ENCODE measurements around the gene TNIK. TPM values are rescaled to one million over a fixed set of nuclear protein-coding genes. Genes with fewer than 3 reads are reported as not detected.

TNIK gene
- total and polyA plus RNA-seq, 10 donors = 0.85 to 34.5 (median 14.1) TPM

DNA sequence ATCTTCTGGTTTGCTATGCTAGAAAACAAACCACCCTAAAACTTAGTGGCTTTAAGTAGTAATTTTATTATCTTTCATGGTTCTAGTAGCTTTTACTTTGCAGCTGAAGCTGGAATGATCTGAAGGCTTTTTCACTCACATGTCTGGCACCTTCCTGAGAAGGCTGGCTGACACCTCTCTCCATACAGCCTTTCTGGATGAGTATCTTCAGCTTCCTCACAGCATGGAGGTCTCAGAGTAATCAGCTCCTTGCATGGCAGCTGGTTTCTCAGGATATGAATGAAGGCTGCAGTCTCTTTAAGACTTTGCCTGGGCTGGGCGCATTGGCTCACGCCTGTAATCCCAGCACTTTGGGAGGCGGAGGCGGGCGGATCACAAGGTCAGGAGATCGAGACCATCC, 50.0 kb downstream of the TNIK start:
- no peak overlapping the region for H3K27ac ChIP-seq
- H3K4me1 ChIP-seq = no peaks in the 10 kb centered on the region
- intact Hi-C loops (cut with DNase I; ENCODE audit: low total_unique reads) = no loop called here
- no peak for TF ChIP-seq POLR2AphosphoS5 (IDR thresholded peaks at IDR 0.05)
- TF ChIP-seq, protein P1, sequence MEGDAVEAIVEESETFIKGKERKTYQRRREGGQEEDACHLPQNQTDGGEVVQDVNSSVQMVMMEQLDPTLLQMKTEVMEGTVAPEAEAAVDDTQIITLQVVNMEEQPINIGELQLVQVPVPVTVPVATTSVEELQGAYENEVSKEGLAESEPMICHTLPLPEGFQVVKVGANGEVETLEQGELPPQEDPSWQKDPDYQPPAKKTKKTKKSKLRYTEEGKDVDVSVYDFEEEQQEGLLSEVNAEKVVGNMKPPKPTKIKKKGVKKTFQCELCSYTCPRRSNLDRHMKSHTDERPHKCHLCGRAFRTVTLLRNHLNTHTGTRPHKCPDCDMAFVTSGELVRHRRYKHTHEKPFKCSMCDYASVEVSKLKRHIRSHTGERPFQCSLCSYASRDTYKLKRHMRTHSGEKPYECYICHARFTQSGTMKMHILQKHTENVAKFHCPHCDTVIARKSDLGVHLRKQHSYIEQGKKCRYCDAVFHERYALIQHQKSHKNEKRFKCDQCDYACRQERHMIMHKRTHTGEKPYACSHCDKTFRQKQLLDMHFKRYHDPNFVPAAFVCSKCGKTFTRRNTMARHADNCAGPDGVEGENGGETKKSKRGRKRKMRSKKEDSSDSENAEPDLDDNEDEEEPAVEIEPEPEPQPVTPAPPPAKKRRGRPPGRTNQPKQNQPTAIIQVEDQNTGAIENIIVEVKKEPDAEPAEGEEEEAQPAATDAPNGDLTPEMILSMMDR (IDR thresholded peaks at IDR 0.05 in 8 of 11, conservative IDR thresholded peaks at IDR 0.05 in 3 of 11) = no peak
- no peak for TF ChIP-seq POLR2A (IDR thresholded peaks at IDR 0.05)
- no peaks in the 10 kb centered on the region for H3K36me3 ChIP-seq
- H3K9me3 ChIP-seq = no peaks in the 10 kb centered on the region
- WGBS, 5 donors = 96 to 98% (median 98%) methylated on average over 6 of the region's 6 CpGs
- no peaks in the 10 kb centered on the region for H3K27me3 ChIP-seq (replicated peaks in 1 of 7)
- no peak overlapping the region for H3K4me3 ChIP-seq
- DNase-seq = no peak

DNA sequence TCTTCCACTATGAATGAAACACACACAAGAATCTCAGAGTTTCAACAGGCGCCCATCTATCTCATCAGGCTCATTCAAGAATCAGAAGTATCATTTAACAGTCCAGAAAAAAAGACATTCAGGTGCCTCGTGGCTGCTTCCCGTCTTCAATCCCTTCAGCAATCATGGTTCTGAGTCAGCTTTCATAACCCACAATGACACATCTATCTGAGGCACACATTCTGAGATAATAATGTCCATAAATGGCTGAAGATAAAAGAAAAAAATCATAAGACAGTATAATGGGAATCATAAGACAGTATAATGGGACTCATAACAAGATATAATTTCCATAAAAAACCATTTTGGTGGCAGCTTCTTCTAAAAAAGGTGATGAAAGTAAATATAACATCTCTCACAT, 52.4 kb downstream of the TNIK start:
- H3K27me3 ChIP-seq (replicated peaks in 1 of 7) = no peaks in the 10 kb centered on the region
- 61 to 76% (median 73%) methylated on average over 3 of the region's 3 CpGs for WGBS, 5 donors
- H3K27ac ChIP-seq = no peak overlapping the region
- TF ChIP-seq POLR2A (IDR thresholded peaks at IDR 0.05) = no peak
- no peak for TF ChIP-seq POLR2AphosphoS5 (IDR thresholded peaks at IDR 0.05)
- TF ChIP-seq, protein P1 (IDR thresholded peaks at IDR 0.05 in 8 of 11, conservative IDR thresholded peaks at IDR 0.05 in 3 of 11) = no peak
- H3K4me1 ChIP-seq = peaks cover 0 to 7% (median 2%) of the 10 kb centered on the region in 6 donors
- no peak for DNase-seq
- no peak overlapping the region for H3K4me3 ChIP-seq
- intact Hi-C loops (cut with DNase I; ENCODE audit: low total_unique reads) = no loop called here
- H3K9me3 ChIP-seq = no peaks in the 10 kb centered on the region
- no peaks in the 10 kb centered on the region for H3K36me3 ChIP-seq

DNA sequence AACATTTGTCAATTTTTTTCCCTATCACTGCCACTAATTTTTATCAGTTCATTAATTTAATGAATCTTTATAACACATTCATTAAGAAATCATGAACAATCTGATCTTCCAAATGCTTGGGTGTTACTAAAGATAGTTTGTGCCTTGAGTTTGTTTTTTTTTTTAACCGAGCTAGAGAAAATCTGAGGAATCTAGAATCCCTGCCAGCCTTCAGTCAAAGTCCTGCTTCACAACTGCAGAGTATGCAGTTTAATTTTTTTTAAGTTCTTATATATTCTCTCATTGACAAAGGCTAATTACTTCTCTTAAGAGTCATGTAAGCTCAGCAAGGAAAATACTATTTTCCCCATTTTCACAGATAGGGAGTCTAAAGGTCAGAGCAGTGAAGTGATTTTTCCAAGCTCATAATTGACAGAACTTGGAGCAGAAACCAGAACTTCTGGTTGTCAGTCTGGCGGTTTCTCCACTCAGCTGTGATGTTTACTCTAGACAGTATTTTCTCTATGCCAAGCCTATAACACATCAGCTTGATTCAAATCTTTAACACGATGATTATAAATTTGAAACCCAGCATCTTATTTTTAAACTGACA, 55.7 kb downstream of the TNIK start:
- no peak for TF ChIP-seq POLR2A (IDR thresholded peaks at IDR 0.05)
- TF ChIP-seq, protein P1 (IDR thresholded peaks at IDR 0.05 in 8 of 11, conservative IDR thresholded peaks at IDR 0.05 in 3 of 11) = no peak
- TF ChIP-seq POLR2AphosphoS5 (IDR thresholded peaks at IDR 0.05) = no peak
- H3K4me1 ChIP-seq = peaks cover 0 to 7% (median 2%) of the 10 kb centered on the region in 6 donors
- no peak overlapping the region for H3K27ac ChIP-seq
- no peaks in the 10 kb centered on the region for H3K36me3 ChIP-seq
- DNase-seq = no peak
- WGBS, 5 donors = 53 to 82% (median 62%) methylated on average over 3 of the region's 3 CpGs
- H3K9me3 ChIP-seq = no peaks in the 10 kb centered on the region
- intact Hi-C loops (cut with DNase I; ENCODE audit: low total_unique reads) = no loop called here
- no peak overlapping the region for H3K4me3 ChIP-seq
- H3K27me3 ChIP-seq (replicated peaks in 1 of 7) = no peaks in the 10 kb centered on the region

DNA sequence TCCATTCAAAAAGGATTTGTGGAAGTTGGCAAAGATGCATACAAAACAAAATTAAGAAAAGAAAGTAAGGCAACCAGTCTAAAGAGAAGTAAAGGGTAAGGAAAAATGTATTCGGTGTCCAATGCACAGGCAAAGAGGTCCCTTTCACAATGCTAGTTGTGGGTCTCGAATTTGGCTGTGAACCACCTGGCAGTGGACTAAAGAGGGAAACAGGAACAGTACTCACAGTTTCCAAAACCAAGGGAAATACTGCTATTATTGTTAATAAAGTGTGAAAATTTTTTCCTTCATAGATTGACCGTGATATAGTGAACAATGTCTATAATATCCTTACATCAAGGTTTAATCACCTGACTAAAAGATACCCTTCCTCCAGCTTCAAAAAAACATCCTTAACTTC, 57.9 kb downstream of the TNIK start:
- intact Hi-C loops (cut with DNase I; ENCODE audit: low total_unique reads) = no loop called here
- 79 to 96% (median 90%) methylated on average over 3 of the region's 3 CpGs for WGBS, 5 donors
- Histone ChIP-seq H3K27me3 (replicated peaks in 1 of 7) (no peaks in the 10 kb centered on the region), H3K27ac (no peak overlapping the region), H3K9me3 (no peaks in the 10 kb centered on the region), H3K4me1 (peaks cover 0 to 7% (median 2%) of the 10 kb centered on the region in 6 donors), H3K36me3 (no peaks in the 10 kb centered on the region), H3K4me3 (no peak overlapping the region)
- TF ChIP-seq, protein P1 (IDR thresholded peaks at IDR 0.05 in 8 of 11, conservative IDR thresholded peaks at IDR 0.05 in 3 of 11) = no peak
- no peak for TF ChIP-seq POLR2A (IDR thresholded peaks at IDR 0.05)
- TF ChIP-seq POLR2AphosphoS5 (IDR thresholded peaks at IDR 0.05) = no peak
- no peak for DNase-seq
